ENCODE results near the gene RNU5D-1. TPM values are rescaled to one million over a fixed set of nuclear protein-coding genes. Genes with fewer than 3 reads are reported as not detected.

RNU5D-1 gene
- total and polyA plus RNA-seq, 2 of the 13 experiments (the other 11 are each of a cell fraction or from before 2014, with no cell fraction given) = 165 TPM; not detected in 1

- TF ChIP-seq ATF6 (CRISPR knock-in tag; conservative IDR thresholded peaks at IDR 0.05) = peak; percentile 87
- TF ChIP-seq ZNF879 (CRISPR knock-in tag; IDR thresholded peaks at IDR 0.05) = no peak
- no peak for TF ChIP-seq CREB1 (IDR thresholded peaks at IDR 0.05)
- TF ChIP-seq CREB1 (CRISPR knock-in tag; IDR thresholded peaks at IDR 0.05) = peak; percentile 83
- TF ChIP-seq ZNF615 (CRISPR knock-in tag; IDR thresholded peaks at IDR 0.05; ENCODE audit: borderline replicate concordance) = peak; percentile 91; the same call in 1 of the 2 replicates
- TF ChIP-seq POGZ (CRISPR knock-in tag; IDR thresholded peaks at IDR 0.05) = no peak
- TF ChIP-seq, protein P1, sequence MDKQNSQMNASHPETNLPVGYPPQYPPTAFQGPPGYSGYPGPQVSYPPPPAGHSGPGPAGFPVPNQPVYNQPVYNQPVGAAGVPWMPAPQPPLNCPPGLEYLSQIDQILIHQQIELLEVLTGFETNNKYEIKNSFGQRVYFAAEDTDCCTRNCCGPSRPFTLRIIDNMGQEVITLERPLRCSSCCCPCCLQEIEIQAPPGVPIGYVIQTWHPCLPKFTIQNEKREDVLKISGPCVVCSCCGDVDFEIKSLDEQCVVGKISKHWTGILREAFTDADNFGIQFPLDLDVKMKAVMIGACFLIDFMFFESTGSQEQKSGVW (CRISPR knock-in tag; IDR thresholded peaks at IDR 0.05; ENCODE audit: borderline replicate concordance) = no peak
- TF ChIP-seq REL (CRISPR knock-in tag; conservative IDR thresholded peaks at IDR 0.05) = no peak
- TF ChIP-seq REPIN1 (CRISPR knock-in tag; IDR thresholded peaks at IDR 0.05; ENCODE audit: borderline replicate concordance, low read depth) = 0 out of 2 replicates have a peak, but pooled peaks have one; percentile 40
- TF ChIP-seq ZNF883 (CRISPR knock-in tag; IDR thresholded peaks at IDR 0.05; ENCODE audit: not compliant biosample characterization) = no peak
- no peak for TF ChIP-seq ZNF274 (CRISPR knock-in tag; IDR thresholded peaks at IDR 0.05)
- no peak for TF ChIP-seq ATF7 (IDR thresholded peaks at IDR 0.05)
- TF ChIP-seq ATF7 (CRISPR knock-in tag; IDR thresholded peaks at IDR 0.05) = no peak
- TF ChIP-seq, protein P2, sequence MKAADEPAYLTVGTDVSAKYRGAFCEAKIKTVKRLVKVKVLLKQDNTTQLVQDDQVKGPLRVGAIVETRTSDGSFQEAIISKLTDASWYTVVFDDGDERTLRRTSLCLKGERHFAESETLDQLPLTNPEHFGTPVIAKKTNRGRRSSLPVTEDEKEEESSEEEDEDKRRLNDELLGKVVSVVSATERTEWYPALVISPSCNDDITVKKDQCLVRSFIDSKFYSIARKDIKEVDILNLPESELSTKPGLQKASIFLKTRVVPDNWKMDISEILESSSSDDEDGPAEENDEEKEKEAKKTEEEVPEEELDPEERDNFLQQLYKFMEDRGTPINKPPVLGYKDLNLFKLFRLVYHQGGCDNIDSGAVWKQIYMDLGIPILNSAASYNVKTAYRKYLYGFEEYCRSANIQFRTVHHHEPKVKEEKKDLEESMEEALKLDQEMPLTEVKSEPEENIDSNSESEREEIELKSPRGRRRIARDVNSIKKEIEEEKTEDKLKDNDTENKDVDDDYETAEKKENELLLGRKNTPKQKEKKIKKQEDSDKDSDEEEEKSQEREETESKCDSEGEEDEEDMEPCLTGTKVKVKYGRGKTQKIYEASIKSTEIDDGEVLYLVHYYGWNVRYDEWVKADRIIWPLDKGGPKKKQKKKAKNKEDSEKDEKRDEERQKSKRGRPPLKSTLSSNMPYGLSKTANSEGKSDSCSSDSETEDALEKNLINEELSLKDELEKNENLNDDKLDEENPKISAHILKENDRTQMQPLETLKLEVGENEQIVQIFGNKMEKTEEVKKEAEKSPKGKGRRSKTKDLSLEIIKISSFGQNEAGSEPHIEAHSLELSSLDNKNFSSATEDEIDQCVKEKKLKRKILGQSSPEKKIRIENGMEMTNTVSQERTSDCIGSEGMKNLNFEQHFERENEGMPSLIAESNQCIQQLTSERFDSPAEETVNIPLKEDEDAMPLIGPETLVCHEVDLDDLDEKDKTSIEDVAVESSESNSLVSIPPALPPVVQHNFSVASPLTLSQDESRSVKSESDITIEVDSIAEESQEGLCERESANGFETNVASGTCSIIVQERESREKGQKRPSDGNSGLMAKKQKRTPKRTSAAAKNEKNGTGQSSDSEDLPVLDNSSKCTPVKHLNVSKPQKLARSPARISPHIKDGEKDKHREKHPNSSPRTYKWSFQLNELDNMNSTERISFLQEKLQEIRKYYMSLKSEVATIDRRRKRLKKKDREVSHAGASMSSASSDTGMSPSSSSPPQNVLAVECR (CRISPR knock-in tag; IDR thresholded peaks at IDR 0.05; ENCODE audit: borderline replicate concordance) = peak; percentile 47; the same call in 1 of the 2 replicates
- TF ChIP-seq ZSCAN20 (CRISPR knock-in tag; IDR thresholded peaks at IDR 0.05; ENCODE audit: borderline replicate concordance) = no peak
- no peak for TF ChIP-seq ZNF841 (CRISPR knock-in tag; IDR thresholded peaks at IDR 0.05; ENCODE audit: borderline replicate concordance)
- TF ChIP-seq, protein P3, sequence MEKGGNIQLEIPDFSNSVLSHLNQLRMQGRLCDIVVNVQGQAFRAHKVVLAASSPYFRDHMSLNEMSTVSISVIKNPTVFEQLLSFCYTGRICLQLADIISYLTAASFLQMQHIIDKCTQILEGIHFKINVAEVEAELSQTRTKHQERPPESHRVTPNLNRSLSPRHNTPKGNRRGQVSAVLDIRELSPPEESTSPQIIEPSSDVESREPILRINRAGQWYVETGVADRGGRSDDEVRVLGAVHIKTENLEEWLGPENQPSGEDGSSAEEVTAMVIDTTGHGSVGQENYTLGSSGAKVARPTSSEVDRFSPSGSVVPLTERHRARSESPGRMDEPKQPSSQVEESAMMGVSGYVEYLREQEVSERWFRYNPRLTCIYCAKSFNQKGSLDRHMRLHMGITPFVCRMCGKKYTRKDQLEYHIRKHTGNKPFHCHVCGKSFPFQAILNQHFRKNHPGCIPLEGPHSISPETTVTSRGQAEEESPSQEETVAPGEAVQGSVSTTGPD (CRISPR knock-in tag; IDR thresholded peaks at IDR 0.05) = no peak
- TF ChIP-seq ZNF83 (CRISPR knock-in tag; IDR thresholded peaks at IDR 0.05; ENCODE audit: borderline replicate concordance) = no peak
Observed at GRCh38 chr1:44721485-44722361, 9.2 kb downstream of the RNU5D-1 start (continued).

Measured in HepG2 (cell line).